Lung (tissue), 12 donors: ENCODE results near the gene SPRYD4. TPM values are rescaled to one million over a fixed set of nuclear protein-coding genes. Genes with fewer than 3 reads are reported as not detected.

Experiments
- ATAC-seq: fragments of 200-7000 bp; cut with Tn5 transposase; one replicate; pipeline ENCODE4 v1.9.1; 2020; ENCODE audit warnings: moderate number of reproducible peaks; ENCODE audit not compliant: insufficient read depth, low FRiP score
- DNase-seq, 3 donors: peaks; one replicate each; pipeline ENCODE4 v3.0.0-alpha.2; 2013 to 2017
- H3K27ac ChIP-seq, 2 donors: one replicate each; pipeline ENCODE4 v1.5.1; 2013; ENCODE audit warnings: mild to moderate bottlenecking in 2 of 2, moderate library complexity in 2 of 2, control low read depth in 1 of 2, inconsistent platforms in 1 of 2, low read depth in 1 of 2, low read length in 1 of 2
- H3K27me3 ChIP-seq, 3 donors: one replicate each; pipeline ENCODE4 v1.5.1; 2013; ENCODE audit warnings: low read length in 2 of 3; ENCODE audit not compliant: control insufficient read depth in 3 of 3, insufficient read depth in 3 of 3
- H3K36me3 ChIP-seq, 4 donors: one replicate each; pipeline ENCODE4 v1.5.1; 2013; ENCODE audit warnings: low read length in 4 of 4, mild to moderate bottlenecking in 1 of 4, moderate library complexity in 1 of 4; ENCODE audit not compliant: control insufficient read depth in 4 of 4, insufficient read depth in 4 of 4
- H3K4me1 ChIP-seq, 5 donors: one replicate each; pipeline ENCODE4 v1.5.1; 2013; ENCODE audit warnings: low read length in 5 of 5, mild to moderate bottlenecking in 2 of 5, moderate library complexity in 1 of 5; ENCODE audit not compliant: control insufficient read depth in 5 of 5, insufficient read depth in 5 of 5
- H3K4me3 ChIP-seq: one replicate; pipeline ENCODE4 v1.5.1; 2013; ENCODE audit warnings: mild to moderate bottlenecking, control low read depth, moderate library complexity
- H3K9ac ChIP-seq, 2 donors: one replicate each; pipeline ENCODE4 v1.5.1; 2013; ENCODE audit warnings: low read length in 2 of 2, control low read depth in 1 of 2; ENCODE audit not compliant: insufficient read depth in 1 of 2
- H3K9me3 ChIP-seq, 4 donors: one replicate each; pipeline ENCODE4 v1.5.1; 2013; ENCODE audit warnings: low read length in 3 of 4, mild to moderate bottlenecking in 1 of 4, moderate library complexity in 1 of 4; ENCODE audit not compliant: control insufficient read depth in 4 of 4, insufficient read depth in 3 of 4
- CTCF ChIP-seq: IDR thresholded peaks from 2 replicates; pipeline ENCODE4 v1.5.1; 2012; ENCODE audit warnings: mild to moderate bottlenecking; ENCODE audit errors: control extremely low read depth, extremely low read depth
- WGBS, 2 donors: extraction: QIAGEN DNeasy Blood & Tissue Kit; methylation state at CpG; one replicate each; pipeline ENCODE4 v1.1.7; 2013; 5-methylcytosine and 5-hydroxymethylcytosine counted together
- polyA plus RNA-seq, 2 donors: library from polyadenylated mRNA; stranded (reverse); fragments of 200-250 nt; gene quantifications; one replicate each; pipeline ENCODE4 v1.2.1, GENCODE V29; 2013
- total RNA-seq, 2 donors: library from RNA; depleted of rRNA in 1 of 2; stranded (reverse); fragments of >200 nt in 1 of 2; gene quantifications; one replicate each; pipeline ENCODE4 v1.2.1, GENCODE V29; 2014 to 2021
- donor health status: control.
- donor health status: control.
- donor health status: Bipolar disorder and iron deficiency.
- donor health status: healthy.
- donor health status: DM: yes; HTN: yes; CAD: no.

Gene SPRYD4
- total and polyA plus RNA-seq, 4 donors, result 2.0 to 3.4 (median 2.3) TPM

- Histone ChIP-seq H3K27ac (peak within 1 kb of the TSS; percentile 91 to 97), H3K27me3 (no peaks in the 10 kb centered on the region), H3K4me3 (peak within 1 kb of the TSS; percentile 68), H3K9ac (peak within 1 kb of the TSS; percentile 83 to 99), H3K4me1 (peaks cover 2 to 32% (median 11%) of the 10 kb centered on the region in 5 donors), H3K36me3 (no peaks in the 10 kb centered on the region), H3K9me3 (no peaks in the 10 kb centered on the region)
- ATAC-seq (peak; percentile 76), DNase-seq (peak; percentile 94 to 98 (median 97))
- TF ChIP-seq CTCF, result no peak
- WGBS, 2 donors, result 2% methylated on average over 15 of the region's 15 CpGs
Measured at GRCh38 chr12:56521590-56522371, 53.4 kb downstream of the SPRYD4 start, which contains the start of gene RBMS2. RBMS2 (plus strand) TSS chr12:56521820; CDS start chr12:56522024, 204 bp downstream.

GRCh38 chr12:56522411-56523193 lies 54.2 kb downstream of the SPRYD4 start:
- 21 to 48% methylated on average over 4 of the region's 4 CpGs for WGBS, 2 donors
- Histone ChIP-seq H3K9me3 (no peaks in the 10 kb centered on the region), H3K27ac (peak overlapping the region; percentile 91 to 97), H3K27me3 (no peaks in the 10 kb centered on the region), H3K4me1 (peaks cover 5 to 37% (median 13%) of the 10 kb centered on the region in 5 donors), H3K36me3 (no peaks in the 10 kb centered on the region), H3K4me3 (peak overlapping the region; percentile 68), H3K9ac (peak overlapping the region; percentile 83 to 99)
- no peak for TF ChIP-seq CTCF
- no peak for ATAC-seq
- peak; percentile 27 to 79 (median 45) for DNase-seq

DNA sequence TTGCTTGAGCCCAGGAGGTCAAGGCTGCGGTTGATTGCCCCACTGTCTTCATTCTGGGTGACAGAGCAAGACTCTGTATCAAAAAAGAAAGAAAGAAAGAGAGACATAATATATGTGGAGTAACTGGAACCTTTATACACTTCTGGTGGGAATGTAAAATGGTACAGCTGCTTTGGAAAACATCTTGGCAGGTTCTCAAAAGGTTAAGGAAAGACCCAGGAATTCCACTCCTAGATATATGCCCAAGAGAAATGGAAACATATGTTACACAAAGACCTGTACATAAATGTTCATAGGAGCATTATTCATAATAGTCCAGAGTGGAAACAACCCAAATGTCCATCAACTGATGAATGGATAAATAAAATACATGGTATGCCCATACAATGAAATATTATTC lies 60.5 kb downstream of the SPRYD4 start:
- peak overlapping the region in 1 of 2 donors; percentile 23 for H3K27ac ChIP-seq
- ATAC-seq (no peak), DNase-seq (peak in 1 of 3 donors; percentile 9)
- no peaks in the 10 kb centered on the region for H3K27me3 ChIP-seq
- peaks cover 0 to 4% (median 1%) of the 10 kb centered on the region in 4 donors for H3K36me3 ChIP-seq
- H3K4me3 ChIP-seq, result no peak overlapping the region
- H3K9me3 ChIP-seq, result no peaks in the 10 kb centered on the region
- TF ChIP-seq CTCF, result no peak
- H3K4me1 ChIP-seq, result peaks cover 8 to 18% (median 10%) of the 10 kb centered on the region in 5 donors
- WGBS, 2 donors, result 93 to 96% methylated on average over 1 of the region's 1 CpG
- no peak overlapping the region for H3K9ac ChIP-seq

Other genes starting within 250 kb of the SPRYD4 start
- gene RNF41, start 246.7 kb upstream of the SPRYD4 start, total RNA-seq, result 10 to 100 TPM; 49.5 to 54.6 TPM
- gene RNF41, start 246.7 kb upstream of the SPRYD4 start, polyA plus RNA-seq, result 10 to 100 TPM; 18.1 to 40.6 TPM
- 10 to 100 TPM; 11.3 to 31.4 TPM for gene NABP2, start 244.2 kb upstream of the SPRYD4 start, total RNA-seq
- 10 to 100 TPM; 22.1 to 23.8 TPM for gene NABP2, start 244.2 kb upstream of the SPRYD4 start, polyA plus RNA-seq
- 1 to 10 TPM in 1 of 2 donors, under 1 TPM in 1; 0.71 to 1.1 TPM for gene SLC39A5, start 238.5 kb upstream of the SPRYD4 start, total RNA-seq
- under 1 TPM; 0.13 to 0.20 TPM for gene SLC39A5, start 238.5 kb upstream of the SPRYD4 start, polyA plus RNA-seq
- 10 to 100 TPM; 25.9 to 38.1 TPM for gene ANKRD52, start 210.2 kb upstream of the SPRYD4 start, total RNA-seq
- gene ANKRD52, start 210.2 kb upstream of the SPRYD4 start, polyA plus RNA-seq, result 1 to 10 TPM; 9.2 to 9.9 TPM
- gene COQ10A, start 201.6 kb upstream of the SPRYD4 start, total RNA-seq, result 10 to 100 TPM in 1 of 2 donors, 1 to 10 TPM in 1; 8.3 to 16.5 TPM
- 10 to 100 TPM in 1 of 2 donors, 1 to 10 TPM in 1; 5.8 to 18.1 TPM for gene COQ10A, start 201.6 kb upstream of the SPRYD4 start, polyA plus RNA-seq
- gene CS, start 168.2 kb upstream of the SPRYD4 start, total RNA-seq, result 100 to 1,000 TPM; 101 to 204 TPM
- 10 to 100 TPM; 43.1 to 87.9 TPM for gene CS, start 168.2 kb upstream of the SPRYD4 start, polyA plus RNA-seq
- gene CNPY2, start 152.6 kb upstream of the SPRYD4 start, total RNA-seq, result 100 to 1,000 TPM in 1 of 2 donors, 10 to 100 TPM in 1; 38.8 to 125 TPM
- gene CNPY2, start 152.6 kb upstream of the SPRYD4 start, polyA plus RNA-seq, result 100 to 1,000 TPM; 128 to 153 TPM
- gene PAN2, start 134.6 kb upstream of the SPRYD4 start, total RNA-seq, result 10 to 100 TPM; 61.4 to 68.2 TPM
- 10 to 100 TPM; 22.4 to 43.0 TPM for gene PAN2, start 134.6 kb upstream of the SPRYD4 start, polyA plus RNA-seq
- gene IL23A, start 129.7 kb upstream of the SPRYD4 start, total RNA-seq, result under 1 TPM; 0.34 to 0.77 TPM
- gene IL23A, start 129.7 kb upstream of the SPRYD4 start, polyA plus RNA-seq, result 1 to 10 TPM in 1 of 2 donors, under 1 TPM in 1; 0.43 to 4.0 TPM
- gene STAT2, start 108.5 kb upstream of the SPRYD4 start, total RNA-seq, result 100 to 1,000 TPM; 139 to 218 TPM
- gene STAT2, start 108.5 kb upstream of the SPRYD4 start, polyA plus RNA-seq, result 10 to 100 TPM; 64.8 to 67.2 TPM
- under 1 TPM in 1 of 2 donors, not detected in 1; 0.12 TPM for gene APOF, start 105.7 kb upstream of the SPRYD4 start, total RNA-seq
- gene APOF, start 105.7 kb upstream of the SPRYD4 start, polyA plus RNA-seq, result not detected
- 10 to 100 TPM in 1 of 2 donors, 1 to 10 TPM in 1; 9.9 to 11.2 TPM for gene TIMELESS, start 19.2 kb upstream of the SPRYD4 start, total RNA-seq
- gene TIMELESS, start 19.2 kb upstream of the SPRYD4 start, polyA plus RNA-seq, result 1 to 10 TPM; 7.3 to 8.1 TPM
- not detected for gene MIP, start 13.9 kb upstream of the SPRYD4 start, total RNA-seq
- under 1 TPM; 0.06 to 0.08 TPM for gene MIP, start 13.9 kb upstream of the SPRYD4 start, polyA plus RNA-seq
- gene GLS2, start 19.6 kb downstream of the SPRYD4 start, total RNA-seq, result 1 to 10 TPM; 2.6 to 4.8 TPM
- gene GLS2, start 19.6 kb downstream of the SPRYD4 start, polyA plus RNA-seq, result 1 to 10 TPM; 1.1 to 4.5 TPM
- gene RBMS2, start 53.2 kb downstream of the SPRYD4 start, total RNA-seq, result 10 to 100 TPM; 56.3 to 71.0 TPM
- gene RBMS2, start 53.2 kb downstream of the SPRYD4 start, polyA plus RNA-seq, result 10 to 100 TPM; 16.3 to 29.1 TPM
- gene BAZ2A, start 161.7 kb downstream of the SPRYD4 start, total RNA-seq, result 10 to 100 TPM; 81.4 to 92.0 TPM
- gene BAZ2A, start 161.7 kb downstream of the SPRYD4 start, polyA plus RNA-seq, result 10 to 100 TPM; 31.3 to 39.6 TPM
- 100 to 1,000 TPM; 249 to 529 TPM for gene ATP5F1B, start 177.4 kb downstream of the SPRYD4 start, total RNA-seq
- gene ATP5F1B, start 177.4 kb downstream of the SPRYD4 start, polyA plus RNA-seq, result 100 to 1,000 TPM; 216 to 537 TPM
- 100 to 1,000 TPM; 155 to 180 TPM for gene PTGES3, start 219.7 kb downstream of the SPRYD4 start, total RNA-seq
- gene PTGES3, start 219.7 kb downstream of the SPRYD4 start, polyA plus RNA-seq, result 100 to 1,000 TPM in 1 of 2 donors, 10 to 100 TPM in 1; 88.6 to 149 TPM